Naive thymus-derived CD4-positive, alpha-beta T cell (primary cell): ENCODE results near the gene CEL. TPM values are rescaled to one million over a fixed set of nuclear protein-coding genes. Genes with fewer than 3 reads are reported as not detected.

Experiments
- ATAC-seq: fragments of 150-1000 bp; cut with Tn5 transposase; 2 replicates; pipeline ENCODE4 v1.10.0; 2021; ENCODE audit warnings: mild to moderate bottlenecking, moderate library complexity
- CTCF ChIA-PET: fragments of 350-600 bp; sonication (Branson Sonifier 250); formaldehyde crosslinking; loops from one replicate; lab custom pipeline; 2021; ENCODE audit warnings: antibody characterized with exemption; lab: Charles Lee
- POLR2A ChIA-PET: fragments of 350-600 bp; sonication (Branson Sonifier 250); formaldehyde crosslinking; loops from one replicate; lab custom pipeline; 2021; ENCODE audit warnings: antibody characterized with exemption, inconsistent platforms; lab: Charles Lee
- DNase-seq, 9 donors: peaks; one replicate each; pipeline versions ENCODE4 v3.0.0 to v3.0.0-alpha.2; 2020 to 2022; ENCODE audit warnings: mixed read lengths in 1 of 9
- H3K27ac ChIP-seq: one replicate; pipeline ENCODE4 v1.7.0; 2013; ENCODE audit warnings: mild to moderate bottlenecking, low read depth, low read length, moderate library complexity
- H3K27me3 ChIP-seq, 2 donors: one replicate each; pipeline ENCODE4 v1.7.0; 2013; ENCODE audit warnings: low read length in 2 of 2, mild to moderate bottlenecking in 2 of 2, moderate library complexity in 2 of 2; ENCODE audit not compliant: control insufficient read depth in 2 of 2, insufficient read depth in 2 of 2
- H3K36me3 ChIP-seq, 3 experiments: 1 replicate in 2 of 3; 2 replicates in 1 of 3; pipeline ENCODE4 v1.7.0; 2013; ENCODE audit warnings: low read length in 3 of 3, mild to moderate bottlenecking in 3 of 3, moderate library complexity in 1 of 3; ENCODE audit not compliant: insufficient read depth in 3 of 3, control insufficient read depth in 2 of 3
- H3K4me1 ChIP-seq, 2 donors: one replicate each; pipeline ENCODE4 v1.7.0; 2013; ENCODE audit warnings: low read length in 2 of 2, mild to moderate bottlenecking in 2 of 2, moderate library complexity in 1 of 2; ENCODE audit not compliant: control insufficient read depth in 2 of 2, insufficient read depth in 2 of 2
- H3K4me3 ChIP-seq: 2 replicates; pipeline ENCODE4 v1.7.0; 2013; ENCODE audit warnings: mild to moderate bottlenecking, low read length
- H3K9me3 ChIP-seq, 3 experiments: 1 replicate in 2 of 3; 2 replicates in 1 of 3; pipeline ENCODE4 v1.7.0; 2013; ENCODE audit warnings: low read length in 3 of 3; ENCODE audit not compliant: control insufficient read depth in 2 of 3
- H3K27ac Mint-ChIP-seq, 9 donors: one replicate each; pipeline ENCODE4 v1.8.0; 2020 to 2022; ENCODE audit warnings: mixed read lengths in 9 of 9, mild to moderate bottlenecking in 8 of 9, moderate library complexity in 5 of 9, inconsistent platforms in 2 of 9
- H3K27me3 Mint-ChIP-seq, 5 donors: one replicate each; pipeline ENCODE4 v1.8.0; 2021 to 2022; ENCODE audit warnings: mixed read lengths in 5 of 5, mild to moderate bottlenecking in 1 of 5
- H3K36me3 Mint-ChIP-seq, 5 donors: one replicate each; pipeline ENCODE4 v1.8.0; 2020 to 2022; ENCODE audit warnings: mixed read lengths in 5 of 5, mild to moderate bottlenecking in 3 of 5, inconsistent platforms in 1 of 5
- H3K4me1 Mint-ChIP-seq, 7 donors: one replicate each; pipeline ENCODE4 v1.8.0; 2020 to 2022; ENCODE audit warnings: mixed read lengths in 7 of 7, mild to moderate bottlenecking in 3 of 7, inconsistent platforms in 1 of 7
- H3K4me3 Mint-ChIP-seq, 10 donors: one replicate each; pipeline ENCODE4 v1.8.0; 2020 to 2022; ENCODE audit warnings: mild to moderate bottlenecking in 10 of 10, mixed read lengths in 10 of 10, moderate library complexity in 6 of 10, inconsistent platforms in 2 of 10
- H3K9me3 Mint-ChIP-seq, 11 donors: one replicate each; pipeline ENCODE4 v1.8.0; 2020 to 2022; ENCODE audit warnings: mixed read lengths in 11 of 11, mild to moderate bottlenecking in 4 of 11, inconsistent platforms in 1 of 11, moderate library complexity in 1 of 11
- intact Hi-C, 2 donors: fragments of 100-400 bp; cut with micrococcal nuclease; formaldehyde crosslinking; loops; one replicate each; pipeline ENCODE4 v1.15.1; 2023
- microRNA-seq: library from miRNA; unstranded; fragments of <30 nt; microRNA quantifications from one replicate; pipeline ENCODE4 v1.2.0, GENCODE V29; 2022; ENCODE audit warnings: borderline microRNAs expressed
- polyA plus RNA-seq, 2 donors: library from polyadenylated mRNA; unstranded; fragments of 300-500 nt; fragmentation: Illumina TruSeq; gene quantifications; one replicate each; pipeline ENCODE4 v1.2.3, GENCODE V29; 2021
- total RNA-seq, 6 experiments: library from RNA in 5 of 6; stranded (reverse) in 5 of 6; gene quantifications; 1 replicate in 5 of 6; 2 replicates in 1 of 6; pipeline ENCODE4 v1.2.3 and lab custom pipeline; 2021 to 2026

CEL gene
- total and polyA plus RNA-seq, 7 experiments from 2014 or later: 0.32 to 2.3 (median 2.2) TPM; not detected in 2

- DNase-seq (peak in 1 of 9 donors; percentile 4), ATAC-seq (no peak)
- ChIA-PET POLR2A (interaction anchor here (0.7 to 2.8 kb wide), 6 partner anchors 9 to 260 kb away, joined by 3 to 15 read pairs (median 6); no protein-coding TSS in a partner anchor), CTCF (interaction anchor here (0.8 to 4.0 kb wide), 4 partner anchors 13 to 28 kb away, joined by 3 to 22 read pairs (median 6); no protein-coding TSS in a partner anchor)
- Histone ChIP-seq H3K27ac (no peak overlapping the region), H3K9me3 (no peaks in the 10 kb centered on the region), H3K36me3 (no peaks in the 10 kb centered on the region), H3K27me3 (no peaks in the 10 kb centered on the region), H3K4me1 (peaks cover 25 to 50% of the 10 kb centered on the region in 2 donors), H3K4me3 (no peak overlapping the region)
- Mint-ChIP-seq H3K27ac (peak overlapping the region in 8 of 9 donors; percentile 40 to 86 (median 76)), H3K27me3 (no peaks in the 10 kb centered on the region), H3K4me1 (peaks cover 26 to 75% (median 38%) of the 10 kb centered on the region in 7 donors), H3K9me3 (peaks cover 0 to 2% (median 0%) of the 10 kb centered on the region in 11 donors), H3K36me3 (peaks cover 0 to 4% (median 0%) of the 10 kb centered on the region in 5 donors), H3K4me3 (peak overlapping the region; percentile 27 to 86 (median 70))
- intact Hi-C loops: no loop called here
These were observed 57.5 kb downstream of the CEL start for GRCh38 chr9:133119103-133119845.

- Histone ChIP-seq H3K27ac (peak overlapping the region; percentile 80), H3K36me3 (no peaks in the 10 kb centered on the region), H3K9me3 (no peaks in the 10 kb centered on the region), H3K4me1 (peaks cover 28 to 52% of the 10 kb centered on the region in 2 donors), H3K27me3 (no peaks in the 10 kb centered on the region), H3K4me3 (no peak overlapping the region)
- DNase-seq (peak in 1 of 9 donors; percentile 23), ATAC-seq (no peak)
- intact Hi-C loops: loop anchor here in 1 of 2 donors (2.0 to 5.0 kb wide), 4 partner anchors 17 to 947 kb away; partner anchors contain the start of genes BRD3, SURF1, SURF2 and VAV2
- Mint-ChIP-seq H3K4me3 (peak overlapping the region; percentile 53 to 86 (median 77)), H3K9me3 (peaks cover 0 to 2% (median 0%) of the 10 kb centered on the region in 11 donors), H3K36me3 (peaks cover 0 to 6% (median 0%) of the 10 kb centered on the region in 5 donors), H3K27ac (peak overlapping the region in 7 of 9 donors; percentile 22 to 80 (median 62)), H3K27me3 (no peaks in the 10 kb centered on the region), H3K4me1 (peaks cover 31 to 74% (median 44%) of the 10 kb centered on the region in 7 donors)
- CTCF ChIA-PET: interaction anchor here (3.0 to 4.0 kb wide), 2 partner anchors 24 to 27 kb away, joined by 9 to 22 read pairs; no protein-coding TSS in a partner anchor
- POLR2A ChIA-PET: interaction anchor here (0.7 to 2.8 kb wide), 6 partner anchors 12 to 259 kb away, joined by 3 to 15 read pairs (median 6); no protein-coding TSS in a partner anchor
These were observed 58.2 kb downstream of the CEL start for GRCh38 chr9:133119846-133120500.

GRCh38 chr9:133120501-133121197, 58.9 kb downstream of the CEL start:
- Histone ChIP-seq H3K4me3 (peak overlapping the region; percentile 58), H3K27ac (peak overlapping the region; percentile 80), H3K4me1 (peaks cover 22 to 52% of the 10 kb centered on the region in 2 donors), H3K36me3 (no peaks in the 10 kb centered on the region), H3K9me3 (no peaks in the 10 kb centered on the region), H3K27me3 (no peaks in the 10 kb centered on the region)
- Mint-ChIP-seq H3K4me1 (peaks cover 31 to 72% (median 45%) of the 10 kb centered on the region in 7 donors), H3K9me3 (peaks cover 0 to 2% (median 0%) of the 10 kb centered on the region in 11 donors), H3K27me3 (no peaks in the 10 kb centered on the region), H3K27ac (peak overlapping the region in 7 of 9 donors; percentile 55 to 99 (median 76)), H3K36me3 (peaks cover 0 to 6% (median 0%) of the 10 kb centered on the region in 5 donors), H3K4me3 (peak overlapping the region; percentile 53 to 86 (median 79))
- no peak for DNase-seq
- intact Hi-C loops: loop anchor here (1.0 to 5.0 kb wide), 8 partner anchors 13 to 947 kb away; partner anchors contain the start of genes GTF3C5 (in 2 of the 2), BRD3 (in 1 of the 2), SURF1 (in 1 of the 2) and SURF2 (in 1 of the 2)
- ChIA-PET CTCF (interaction anchor here (0.8 to 4.0 kb wide), 2 partner anchors 23 kb away, joined by 5 to 22 read pairs; no protein-coding TSS in a partner anchor), POLR2A (interaction anchor here (0.9 to 1.7 kb wide), 4 partner anchors 13 to 90 kb away, joined by 3 to 11 read pairs (median 6); no protein-coding TSS in a partner anchor)
- no peak for ATAC-seq

Small RNAs within 50 kb of the gene (microRNA-seq; reads per million reads assigned to microRNA genes)
- gene MIR6877: not detected

Other genes with a start within 250 kb of the CEL start
- under 1 TPM in 2 of 5 experiments, not detected in 3; 0.10 to 0.20 TPM for gene AK8, start 183.7 kb upstream of the CEL start, total RNA-seq
- under 1 TPM in 1 of 2 donors, not detected in 1; 0.12 TPM for gene AK8, start 183.7 kb upstream of the CEL start, polyA plus RNA-seq
- 1 to 10 TPM in 4 of 5 experiments, under 1 TPM in 1; 0.61 to 2.5 (median 1.1) TPM for gene SPACA9, start 183.1 kb upstream of the CEL start, total RNA-seq
- 1 to 10 TPM; 2.2 to 3.1 TPM for gene SPACA9, start 183.1 kb upstream of the CEL start, polyA plus RNA-seq
- gene TSC1, start 117.4 kb upstream of the CEL start, total RNA-seq: 10 to 100 TPM; 38.1 to 98.3 (median 59.6) TPM
- 10 to 100 TPM in 1 of 2 donors, 1 to 10 TPM in 1; 9.9 to 14.7 TPM for gene TSC1, start 117.4 kb upstream of the CEL start, polyA plus RNA-seq
- gene GFI1B, start 83.3 kb upstream of the CEL start, total RNA-seq: 1 to 10 TPM in 1 of 5 experiments, under 1 TPM in 1, not detected in 3; 0.21 to 2.7 TPM
- not detected for gene GFI1B, start 83.3 kb upstream of the CEL start, polyA plus RNA-seq
- 10 to 100 TPM; 43.9 to 77.9 (median 73.9) TPM for gene GTF3C5, start 31.0 kb upstream of the CEL start, total RNA-seq
- gene GTF3C5, start 31.0 kb upstream of the CEL start, polyA plus RNA-seq: 10 to 100 TPM; 39.9 to 48.8 TPM
- 100 to 1,000 TPM in 2 of 5 experiments, 10 to 100 TPM in 3; 73.9 to 123 (median 79.7) TPM for gene RALGDS, start 59.3 kb downstream of the CEL start, total RNA-seq
- gene RALGDS, start 59.3 kb downstream of the CEL start, polyA plus RNA-seq: 10 to 100 TPM; 17.8 to 35.7 TPM
- 10 to 100 TPM in 2 of 5 experiments, 1 to 10 TPM in 3; 3.4 to 14.8 (median 5.5) TPM for gene GBGT1, start 101.9 kb downstream of the CEL start, total RNA-seq
- gene GBGT1, start 101.9 kb downstream of the CEL start, polyA plus RNA-seq: under 1 TPM in 1 of 2 donors, not detected in 1; 0.14 TPM
- gene OBP2B, start 147.3 kb downstream of the CEL start, total RNA-seq: not detected
- not detected for gene OBP2B, start 147.3 kb downstream of the CEL start, polyA plus RNA-seq
- gene ABO, start 213.2 kb downstream of the CEL start, total RNA-seq: 1 to 10 TPM in 2 of 5 experiments, not detected in 3; 1.7 to 3.3 TPM
- not detected for gene ABO, start 213.2 kb downstream of the CEL start, polyA plus RNA-seq